Keratinocyte (primary cell): ENCODE results near the gene TUBGCP6.

Experiments used
- CTCF ChIP-seq, 3 experiments: IDR thresholded peaks in 1 of 3; conservative IDR thresholded peaks in 1 of 3; optimal IDR thresholded peaks in 1 of 3; 2 replicates in 2 of 3; 3 replicates in 1 of 3; pipeline versions ENCODE3 to v1.5.1; 2011; ENCODE audit warnings: low read length in 3 of 3, mild to moderate bottlenecking in 3 of 3, moderate library complexity in 2 of 3, control low read depth in 1 of 3, inconsistent platforms in 1 of 3; ENCODE audit not compliant: insufficient read depth in 2 of 3; ENCODE audit errors: extremely low read depth in 1 of 3
- EZH2 ChIP-seq: IDR thresholded peaks from one replicate; pipeline ENCODE4 v1.6.1; 2012; ENCODE audit warnings: inconsistent platforms, mild to moderate bottlenecking, low read length, moderate library complexity

- no peak for TF ChIP-seq CTCF (optimal IDR thresholded peaks at IDR 0.05 in 1 of 3, IDR thresholded peaks at IDR 0.05 in 1 of 3, conservative IDR thresholded peaks at IDR 0.05 in 1 of 3; ENCODE audit: extremely low read depth in 1 of 3, insufficient read depth in 2 of 3, low read length in 3 of 3)
- TF ChIP-seq EZH2, result no peak
These were observed 27.4 kb upstream of the TUBGCP6 start for GRCh38 chr22:50272044-50272802.
